Naive thymus-derived CD4-positive, alpha-beta T cell (primary cell): ENCODE data around the gene SLC25A11. TPM values are rescaled to one million over a fixed set of nuclear protein-coding genes. Genes with fewer than 3 reads are reported as not detected.
A peak's percentile ranks its signal among the peaks of the same experiment; 100 is the strongest.

Experiments used
- ATAC-seq: fragments of 150-1000 bp; cut with Tn5 transposase; 2 replicates; pipeline ENCODE4 v1.10.0; 2021; ENCODE audit warnings: mild to moderate bottlenecking, moderate library complexity
- CTCF ChIA-PET: fragments of 350-600 bp; sonication (Branson Sonifier 250); formaldehyde crosslinking; loops from one replicate; lab custom pipeline; 2021; ENCODE audit warnings: antibody characterized with exemption; lab: Charles Lee
- POLR2A ChIA-PET: fragments of 350-600 bp; sonication (Branson Sonifier 250); formaldehyde crosslinking; loops from one replicate; lab custom pipeline; 2021; ENCODE audit warnings: antibody characterized with exemption, inconsistent platforms; lab: Charles Lee
- DNase-seq, 9 donors: peaks; one replicate each; pipeline versions ENCODE4 v3.0.0 to v3.0.0-alpha.2; 2020 to 2022; ENCODE audit warnings: mixed read lengths in 1 of 9
- H3K27ac ChIP-seq: one replicate; pipeline ENCODE4 v1.7.0; 2013; ENCODE audit warnings: mild to moderate bottlenecking, low read depth, low read length, moderate library complexity
- H3K27me3 ChIP-seq, 2 donors: one replicate each; pipeline ENCODE4 v1.7.0; 2013; ENCODE audit warnings: low read length in 2 of 2, mild to moderate bottlenecking in 2 of 2, moderate library complexity in 2 of 2; ENCODE audit not compliant: control insufficient read depth in 2 of 2, insufficient read depth in 2 of 2
- H3K36me3 ChIP-seq, 3 experiments: 1 replicate in 2 of 3; 2 replicates in 1 of 3; pipeline ENCODE4 v1.7.0; 2013; ENCODE audit warnings: low read length in 3 of 3, mild to moderate bottlenecking in 3 of 3, moderate library complexity in 1 of 3; ENCODE audit not compliant: insufficient read depth in 3 of 3, control insufficient read depth in 2 of 3
- H3K4me1 ChIP-seq, 2 donors: one replicate each; pipeline ENCODE4 v1.7.0; 2013; ENCODE audit warnings: low read length in 2 of 2, mild to moderate bottlenecking in 2 of 2, moderate library complexity in 1 of 2; ENCODE audit not compliant: control insufficient read depth in 2 of 2, insufficient read depth in 2 of 2
- H3K4me3 ChIP-seq: 2 replicates; pipeline ENCODE4 v1.7.0; 2013; ENCODE audit warnings: mild to moderate bottlenecking, low read length
- H3K9me3 ChIP-seq, 3 experiments: 1 replicate in 2 of 3; 2 replicates in 1 of 3; pipeline ENCODE4 v1.7.0; 2013; ENCODE audit warnings: low read length in 3 of 3; ENCODE audit not compliant: control insufficient read depth in 2 of 3
- H3K27ac Mint-ChIP-seq, 9 donors: one replicate each; pipeline ENCODE4 v1.8.0; 2020 to 2022; ENCODE audit warnings: mixed read lengths in 9 of 9, mild to moderate bottlenecking in 8 of 9, moderate library complexity in 5 of 9, inconsistent platforms in 2 of 9
- H3K27me3 Mint-ChIP-seq, 5 donors: one replicate each; pipeline ENCODE4 v1.8.0; 2021 to 2022; ENCODE audit warnings: mixed read lengths in 5 of 5, mild to moderate bottlenecking in 1 of 5
- H3K36me3 Mint-ChIP-seq, 5 donors: one replicate each; pipeline ENCODE4 v1.8.0; 2020 to 2022; ENCODE audit warnings: mixed read lengths in 5 of 5, mild to moderate bottlenecking in 3 of 5, inconsistent platforms in 1 of 5
- H3K4me1 Mint-ChIP-seq, 7 donors: one replicate each; pipeline ENCODE4 v1.8.0; 2020 to 2022; ENCODE audit warnings: mixed read lengths in 7 of 7, mild to moderate bottlenecking in 3 of 7, inconsistent platforms in 1 of 7
- H3K4me3 Mint-ChIP-seq, 10 donors: one replicate each; pipeline ENCODE4 v1.8.0; 2020 to 2022; ENCODE audit warnings: mild to moderate bottlenecking in 10 of 10, mixed read lengths in 10 of 10, moderate library complexity in 6 of 10, inconsistent platforms in 2 of 10
- H3K9me3 Mint-ChIP-seq, 11 donors: one replicate each; pipeline ENCODE4 v1.8.0; 2020 to 2022; ENCODE audit warnings: mixed read lengths in 11 of 11, mild to moderate bottlenecking in 4 of 11, inconsistent platforms in 1 of 11, moderate library complexity in 1 of 11
- intact Hi-C, 2 donors: fragments of 100-400 bp; cut with micrococcal nuclease; formaldehyde crosslinking; loops; one replicate each; pipeline ENCODE4 v1.15.1; 2023
- polyA plus RNA-seq, 2 donors: library from polyadenylated mRNA; unstranded; fragments of 300-500 nt; fragmentation: Illumina TruSeq; gene quantifications; one replicate each; pipeline ENCODE4 v1.2.3, GENCODE V29; 2021
- total RNA-seq, 6 experiments: library from RNA in 5 of 6; stranded (reverse) in 5 of 6; gene quantifications; 1 replicate in 5 of 6; 2 replicates in 1 of 6; pipeline ENCODE4 v1.2.3 and lab custom pipeline; 2021 to 2026

SLC25A11 gene
- total and polyA plus RNA-seq, 7 experiments from 2014 or later, result 27.0 to 86.8 (median 50.2) TPM

- ATAC-seq (no peak), DNase-seq (no peak)
- peaks cover 0 to 6% (median 0%) of the 10 kb centered on the region in 11 donors for H3K9me3 Mint-ChIP-seq
- peaks cover 51 to 57% of the 10 kb centered on the region in 2 donors for H3K4me1 ChIP-seq
- H3K27ac ChIP-seq, result peak overlapping the region; percentile 89
- no peaks in the 10 kb centered on the region for H3K9me3 ChIP-seq
- H3K36me3 ChIP-seq, result peaks cover 14 to 46% (median 16%) of the 10 kb centered on the region in 3 experiments
- H3K27me3 ChIP-seq, result no peaks in the 10 kb centered on the region
- CTCF ChIA-PET, result interaction anchor here (2.1 kb wide), 1 partner anchor 21 kb away, joined by 9 read pairs; the partner anchor contains the start of gene SPAG7
- POLR2A ChIA-PET, result interaction anchor here (0.8 to 13.0 kb wide), 10 partner anchors 22 to 156 kb away, joined by 3 to 278 read pairs (median 4); partner anchors contain the start of genes C17orf107, CAMTA2, INCA1 and KIF1C
- H3K27me3 Mint-ChIP-seq, result peaks cover 0 to 2% (median 0%) of the 10 kb centered on the region in 5 donors
- peak overlapping the region; percentile 70 to 98 (median 93) for H3K27ac Mint-ChIP-seq
- intact Hi-C loops, result loop anchor here (2.0 to 10.0 kb wide), 5 partner anchors 114 to 1708 kb away; partner anchors contain the start of genes MINK1 (in 2 of the 2), ZNF594 (in 2 of the 2), C17orf100 (in 1 of the 2) and MED31 (in 1 of the 2)
- H3K4me1 Mint-ChIP-seq, result peaks cover 59 to 70% (median 65%) of the 10 kb centered on the region in 7 donors
- H3K36me3 Mint-ChIP-seq, result peaks cover 5 to 57% (median 34%) of the 10 kb centered on the region in 5 donors
- H3K4me3 ChIP-seq, result peak overlapping the region; percentile 98
- H3K4me3 Mint-ChIP-seq, result peak overlapping the region; percentile 92 to 100 (median 96)
Observed at GRCh38 chr17:4946312-4946976, 6.6 kb upstream of the SLC25A11 start.

- H3K27me3 Mint-ChIP-seq, result peaks cover 0 to 2% (median 0%) of the 10 kb centered on the region in 5 donors
- H3K4me1 ChIP-seq, result peaks cover 51 to 57% of the 10 kb centered on the region in 2 donors
- H3K4me3 ChIP-seq, result peak overlapping the region; percentile 98
- peaks cover 0 to 6% (median 0%) of the 10 kb centered on the region in 11 donors for H3K9me3 Mint-ChIP-seq
- CTCF ChIA-PET, result interaction anchor here (0.6 to 2.1 kb wide), 2 partner anchors 21 to 46 kb away, joined by 3 to 9 read pairs; partner anchors contain the start of gene SPAG7
- peak overlapping the region in 8 of 9 donors; percentile 92 to 98 (median 94) for H3K27ac Mint-ChIP-seq
- H3K4me3 Mint-ChIP-seq, result peak overlapping the region; percentile 92 to 100 (median 96)
- no peaks in the 10 kb centered on the region for H3K9me3 ChIP-seq
- H3K27me3 ChIP-seq, result no peaks in the 10 kb centered on the region
- DNase-seq (no peak), ATAC-seq (no peak)
- peaks cover 5 to 62% (median 37%) of the 10 kb centered on the region in 5 donors for H3K36me3 Mint-ChIP-seq
- H3K4me1 Mint-ChIP-seq, result peaks cover 63 to 70% (median 64%) of the 10 kb centered on the region in 7 donors
- peak overlapping the region; percentile 89 for H3K27ac ChIP-seq
- intact Hi-C loops, result loop anchor here (2.0 to 10.0 kb wide), 5 partner anchors 113 to 1709 kb away; partner anchors contain the start of genes MINK1 (in 2 of the 2), ZNF594 (in 2 of the 2), C17orf100 (in 1 of the 2) and MED31 (in 1 of the 2)
- peaks cover 14 to 46% (median 16%) of the 10 kb centered on the region in 3 experiments for H3K36me3 ChIP-seq
- POLR2A ChIA-PET, result interaction anchor here (0.5 to 13.0 kb wide), 11 partner anchors 22 to 304 kb away, joined by 3 to 278 read pairs (median 4); partner anchors contain the start of genes C17orf107, CAMTA2, INCA1 and KIF1C
Observed at GRCh38 chr17:4945944-4946280, 6.1 kb upstream of the SLC25A11 start.

GRCh38 chr17:4945176-4945943, 5.5 kb upstream of the SLC25A11 start:
- Histone ChIP-seq H3K9me3 (no peaks in the 10 kb centered on the region), H3K4me3 (peak overlapping the region; percentile 56), H3K4me1 (peaks cover 51 to 52% of the 10 kb centered on the region in 2 donors), H3K27me3 (no peaks in the 10 kb centered on the region), H3K27ac (peak overlapping the region; percentile 89), H3K36me3 (peaks cover 14 to 48% (median 16%) of the 10 kb centered on the region in 3 experiments)
- Mint-ChIP-seq H3K27ac (peak overlapping the region; percentile 68 to 98 (median 93)), H3K36me3 (peaks cover 5 to 65% (median 37%) of the 10 kb centered on the region in 5 donors), H3K27me3 (peaks cover 0 to 2% (median 0%) of the 10 kb centered on the region in 5 donors), H3K9me3 (peaks cover 0 to 6% (median 0%) of the 10 kb centered on the region in 11 donors), H3K4me3 (peak overlapping the region; percentile 86 to 100 (median 96)), H3K4me1 (peaks cover 58 to 66% (median 60%) of the 10 kb centered on the region in 7 donors)
- ATAC-seq (peak; percentile 32), DNase-seq (peak in 3 of 9 donors; percentile 35 to 83 (median 70))
- intact Hi-C loops, result loop anchor here (5.0 to 10.0 kb wide), 4 partner anchors 113 to 1709 kb away; partner anchors contain the start of genes ZNF594 (in 2 of the 2), C17orf100 (in 1 of the 2), MED31 (in 1 of the 2) and MINK1 (in 1 of the 2)
- POLR2A ChIA-PET, result interaction anchor here (0.5 to 13.0 kb wide), 11 partner anchors 23 to 305 kb away, joined by 3 to 278 read pairs (median 4); partner anchors contain the start of genes C17orf107, CAMTA2, INCA1 and KIF1C
- CTCF ChIA-PET, result interaction anchor here (0.6 to 2.1 kb wide), 2 partner anchors 22 to 46 kb away, joined by 3 to 9 read pairs; partner anchors contain the start of gene SPAG7

GRCh38 chr17:4944554-4945175, 4.8 kb upstream of the SLC25A11 start:
- Mint-ChIP-seq H3K36me3 (peaks cover 5 to 65% (median 42%) of the 10 kb centered on the region in 5 donors), H3K27me3 (peaks cover 0 to 2% (median 0%) of the 10 kb centered on the region in 5 donors), H3K4me1 (peaks cover 55 to 68% (median 62%) of the 10 kb centered on the region in 7 donors), H3K4me3 (peak overlapping the region; percentile 86 to 100 (median 96)), H3K9me3 (peaks cover 0 to 6% (median 0%) of the 10 kb centered on the region in 11 donors), H3K27ac (peak overlapping the region; percentile 68 to 98 (median 93))
- no peak for ATAC-seq
- Histone ChIP-seq H3K4me3 (peak overlapping the region; percentile 56), H3K9me3 (no peaks in the 10 kb centered on the region), H3K4me1 (peaks cover 50 to 51% of the 10 kb centered on the region in 2 donors), H3K36me3 (peaks cover 14 to 50% (median 16%) of the 10 kb centered on the region in 3 experiments), H3K27me3 (no peaks in the 10 kb centered on the region), H3K27ac (peak overlapping the region; percentile 89)
- no peak for DNase-seq
- ChIA-PET CTCF (interaction anchor here (0.7 to 2.1 kb wide), 2 partner anchors 23 to 45 kb away, joined by 3 to 9 read pairs; partner anchors contain the start of gene SPAG7), POLR2A (interaction anchor here (0.6 to 13.0 kb wide), 7 partner anchors 9 to 53 kb away, joined by 3 to 278 read pairs (median 5); partner anchors contain the start of genes INCA1, KIF1C and SPAG7)
- intact Hi-C loops, result loop anchor here (1.0 to 10.0 kb wide), 5 partner anchors 23 to 1710 kb away; partner anchors contain the start of genes ZNF594 (in 2 of the 2), C17orf100 (in 1 of the 2), MED31 (in 1 of the 2) and MINK1 (in 1 of the 2)

GRCh38 chr17:4944163-4944553, 4.3 kb upstream of the SLC25A11 start:
- peaks cover 0 to 2% (median 0%) of the 10 kb centered on the region in 5 donors for H3K27me3 Mint-ChIP-seq
- H3K4me3 ChIP-seq, result peak overlapping the region; percentile 56
- peak overlapping the region; percentile 86 to 100 (median 96) for H3K4me3 Mint-ChIP-seq
- intact Hi-C loops, result loop anchor here (1.0 to 10.0 kb wide), 3 partner anchors 23 to 1711 kb away; partner anchors contain the start of genes ZNF594 (in 2 of the 2), C17orf100 (in 1 of the 2), MED31 (in 1 of the 2) and SPAG7 (in 1 of the 2)
- peak in 8 of 9 donors; percentile 52 to 67 (median 61) for DNase-seq
- H3K9me3 Mint-ChIP-seq, result peaks cover 0 to 6% (median 0%) of the 10 kb centered on the region in 11 donors
- peak overlapping the region; percentile 68 to 98 (median 93) for H3K27ac Mint-ChIP-seq
- CTCF ChIA-PET, result interaction anchor here (0.6 to 0.7 kb wide), 2 partner anchors 31 to 45 kb away, joined by 3 read pairs; no protein-coding TSS in a partner anchor
- peaks cover 14 to 55% (median 16%) of the 10 kb centered on the region in 3 experiments for H3K36me3 ChIP-seq
- POLR2A ChIA-PET, result interaction anchor here (1.0 to 13.0 kb wide), 5 partner anchors 9 to 229 kb away, joined by 3 to 278 read pairs (median 4); partner anchors contain the start of gene SPAG7
- no peaks in the 10 kb centered on the region for H3K27me3 ChIP-seq
- peaks cover 51 to 52% of the 10 kb centered on the region in 2 donors for H3K4me1 ChIP-seq
- H3K27ac ChIP-seq, result peak overlapping the region; percentile 89
- no peak for ATAC-seq
- H3K36me3 Mint-ChIP-seq, result peaks cover 5 to 66% (median 42%) of the 10 kb centered on the region in 5 donors
- H3K9me3 ChIP-seq, result no peaks in the 10 kb centered on the region
- H3K4me1 Mint-ChIP-seq, result peaks cover 57 to 70% (median 64%) of the 10 kb centered on the region in 7 donors
